ENCODE results near the gene SCAMP1.

The SCAMP1 gene

DNA sequence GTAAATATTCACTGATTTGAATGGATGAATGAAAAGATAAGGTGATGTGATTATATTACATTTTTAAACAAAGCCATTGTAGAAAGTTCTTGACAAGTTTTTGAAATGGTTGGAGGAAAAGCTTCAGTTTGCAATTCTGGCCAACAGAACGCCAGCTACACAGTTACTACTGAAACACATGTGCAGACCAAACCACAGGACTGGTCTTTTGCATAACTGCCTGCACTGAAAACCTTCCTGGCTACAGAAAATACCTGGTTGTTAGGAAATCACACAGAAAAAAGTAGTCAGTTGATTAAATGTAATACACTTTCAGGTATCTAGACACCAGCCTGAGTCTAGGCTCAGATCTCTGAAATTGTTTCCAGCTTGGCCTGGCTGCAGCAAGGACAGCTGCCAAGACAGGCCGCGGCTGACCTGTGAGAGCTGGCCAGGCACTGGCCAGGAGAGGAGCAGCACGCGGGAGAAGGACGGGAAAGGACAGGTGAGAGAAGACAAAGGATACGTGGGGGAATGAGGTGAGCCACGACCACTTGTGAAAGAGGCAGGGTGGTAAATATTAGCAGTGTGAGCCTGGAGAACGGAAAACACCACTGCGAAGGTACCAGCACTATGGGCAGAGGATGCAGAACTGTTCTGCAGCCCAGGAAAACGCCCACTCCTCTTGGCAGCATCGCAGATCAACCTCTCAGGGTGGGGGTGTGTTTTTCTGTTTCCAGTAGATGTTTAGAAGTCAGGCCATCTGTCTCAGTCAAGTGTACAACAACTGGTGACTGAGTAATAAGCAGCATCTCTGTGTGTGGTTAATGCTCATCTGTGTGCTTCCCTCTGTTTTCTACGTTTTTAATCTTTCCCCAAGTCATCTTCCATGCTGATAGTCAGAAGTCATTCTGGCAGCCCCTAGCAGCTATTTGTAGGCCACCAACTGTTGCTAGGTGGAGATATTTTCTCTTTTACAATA, 137.4 kb downstream of the SCAMP1 start:
- no peak for DNase-seq

DNA sequence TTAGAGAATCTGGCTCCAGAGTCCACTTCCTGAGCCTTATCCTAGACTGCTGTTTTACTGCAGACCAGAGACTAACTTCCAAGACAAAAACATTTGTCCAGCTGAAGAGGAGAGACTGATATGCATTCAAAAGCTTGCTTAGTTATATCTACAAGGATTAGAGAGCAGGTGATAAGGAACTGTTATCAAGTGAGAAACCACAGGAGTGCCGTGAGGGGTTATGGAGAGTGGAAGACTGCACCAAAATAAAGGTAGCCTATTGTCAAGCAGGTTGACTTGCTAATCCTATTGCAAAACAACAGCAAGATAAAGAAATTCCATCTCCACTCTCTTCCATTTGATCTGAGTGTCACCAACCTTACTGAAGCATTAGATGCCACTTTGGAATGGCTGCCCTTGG, 139.1 kb downstream of the SCAMP1 start:
- no peak for DNase-seq

DNA sequence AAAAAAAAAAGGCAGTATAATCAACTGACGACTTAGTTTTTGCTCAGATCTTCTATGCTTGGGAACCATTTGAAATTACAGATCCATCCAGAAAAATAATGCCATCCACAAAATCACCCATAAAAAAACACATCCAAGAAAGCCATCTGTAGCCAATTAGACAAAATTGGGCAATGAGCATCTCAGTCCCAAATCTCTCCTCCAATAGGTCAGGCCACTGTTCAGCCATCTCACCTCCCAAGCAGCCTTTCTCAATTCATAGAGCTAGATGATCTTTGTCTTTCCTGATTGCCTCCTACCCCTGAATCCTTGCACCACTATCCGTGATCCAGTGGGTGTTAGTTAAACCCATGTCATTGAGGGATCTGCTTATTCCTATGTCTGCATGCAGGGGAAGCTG, 139.6 kb downstream of the SCAMP1 start:
- no peak for DNase-seq

DNA sequence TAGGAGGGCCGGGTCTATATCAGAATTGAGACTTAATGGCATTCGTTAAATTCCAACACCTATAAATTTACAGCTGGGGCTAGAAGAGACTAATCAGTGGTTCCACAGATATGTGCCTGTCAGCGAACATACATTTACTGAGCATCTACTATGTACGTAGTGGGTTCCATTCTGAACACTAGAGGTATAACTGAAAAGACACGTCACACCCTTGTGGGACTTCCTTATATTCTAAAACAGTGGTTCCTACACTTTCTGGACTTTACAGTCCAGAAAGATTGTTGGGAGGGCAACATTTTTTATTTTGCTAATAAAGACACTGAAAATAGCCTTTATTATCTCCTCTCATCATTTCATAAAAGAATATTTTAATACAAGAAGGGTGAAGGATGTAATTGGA, 140.5 kb downstream of the SCAMP1 start:
- DNase-seq = no peak

DNA sequence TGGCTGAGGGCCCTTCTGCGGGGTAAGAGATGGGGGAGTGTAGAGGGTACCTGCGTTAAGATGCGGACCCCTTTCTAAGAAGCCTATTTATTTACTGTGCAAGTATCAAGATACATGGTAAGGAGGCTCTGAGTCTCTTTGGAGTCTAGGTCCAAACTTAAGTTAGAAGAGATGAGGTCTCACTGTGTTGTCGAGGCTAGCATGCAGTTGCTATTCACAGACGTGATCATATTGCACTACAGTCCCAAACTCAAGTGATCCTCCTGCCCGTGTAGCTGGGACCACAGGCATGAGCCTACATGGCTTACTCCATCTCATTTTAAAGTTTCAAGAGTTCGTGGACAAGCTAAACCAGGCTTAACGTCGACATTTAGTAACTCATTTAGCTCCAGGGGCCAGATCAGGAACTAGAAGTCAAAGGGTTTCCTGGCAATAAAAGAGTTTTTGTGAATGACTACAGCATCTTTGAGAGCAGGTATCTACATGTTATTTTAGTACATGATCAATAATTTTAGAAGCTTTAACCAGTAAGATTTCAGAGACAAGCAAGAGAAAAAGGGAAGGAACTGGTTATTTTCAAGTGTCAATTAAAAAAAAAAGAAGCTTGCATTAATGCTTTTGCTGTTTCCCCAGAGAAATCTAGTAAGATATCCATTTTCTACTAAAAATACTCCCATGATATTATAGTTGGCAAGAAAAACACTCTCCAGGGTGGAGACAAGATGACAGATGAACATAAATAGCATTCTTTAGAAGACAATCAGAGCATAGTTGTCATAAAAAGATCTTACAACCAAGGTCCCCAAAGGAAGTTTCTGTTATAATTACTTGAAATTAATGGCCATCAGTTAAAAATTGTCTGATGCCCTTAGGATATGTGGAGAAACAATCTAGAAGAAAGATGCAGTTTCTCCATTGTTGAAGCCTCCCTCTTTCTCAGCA, 141.3 kb downstream of the SCAMP1 start:
- DNase-seq = no peak

DNA sequence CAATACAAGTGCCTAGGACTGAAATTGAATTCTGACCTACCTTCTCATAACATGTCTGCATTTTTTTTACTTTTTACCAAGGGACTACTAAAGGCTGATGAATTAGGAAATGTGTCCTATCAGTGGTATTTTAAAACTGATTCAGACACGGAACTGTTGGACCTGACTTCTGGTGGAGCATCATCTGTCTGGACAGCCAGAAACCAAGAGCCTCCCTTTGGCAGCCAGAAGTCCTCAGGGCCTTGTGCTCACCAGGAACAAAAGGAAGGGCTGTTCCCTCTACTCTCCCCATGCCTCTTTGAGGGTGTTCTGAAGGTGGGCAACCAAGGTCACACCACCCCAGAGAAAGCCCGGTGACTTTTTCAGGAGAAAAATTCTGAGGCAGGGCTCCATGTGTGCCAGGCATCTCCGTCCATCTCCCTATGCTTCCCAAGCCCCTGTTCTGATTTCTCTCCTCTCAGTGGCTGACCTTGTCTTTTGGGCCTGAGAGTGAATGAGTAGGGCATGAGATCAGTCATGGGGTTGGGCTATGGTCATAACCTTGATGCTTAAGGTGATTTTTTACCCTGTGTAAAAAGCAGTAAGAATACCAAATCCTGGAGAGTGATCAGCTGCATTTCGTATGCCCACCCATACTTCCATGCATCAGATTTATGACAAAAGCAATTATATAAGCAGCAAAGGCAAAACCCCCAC, 143.7 kb downstream of the SCAMP1 start:
- DNase-seq = no peak

DNA sequence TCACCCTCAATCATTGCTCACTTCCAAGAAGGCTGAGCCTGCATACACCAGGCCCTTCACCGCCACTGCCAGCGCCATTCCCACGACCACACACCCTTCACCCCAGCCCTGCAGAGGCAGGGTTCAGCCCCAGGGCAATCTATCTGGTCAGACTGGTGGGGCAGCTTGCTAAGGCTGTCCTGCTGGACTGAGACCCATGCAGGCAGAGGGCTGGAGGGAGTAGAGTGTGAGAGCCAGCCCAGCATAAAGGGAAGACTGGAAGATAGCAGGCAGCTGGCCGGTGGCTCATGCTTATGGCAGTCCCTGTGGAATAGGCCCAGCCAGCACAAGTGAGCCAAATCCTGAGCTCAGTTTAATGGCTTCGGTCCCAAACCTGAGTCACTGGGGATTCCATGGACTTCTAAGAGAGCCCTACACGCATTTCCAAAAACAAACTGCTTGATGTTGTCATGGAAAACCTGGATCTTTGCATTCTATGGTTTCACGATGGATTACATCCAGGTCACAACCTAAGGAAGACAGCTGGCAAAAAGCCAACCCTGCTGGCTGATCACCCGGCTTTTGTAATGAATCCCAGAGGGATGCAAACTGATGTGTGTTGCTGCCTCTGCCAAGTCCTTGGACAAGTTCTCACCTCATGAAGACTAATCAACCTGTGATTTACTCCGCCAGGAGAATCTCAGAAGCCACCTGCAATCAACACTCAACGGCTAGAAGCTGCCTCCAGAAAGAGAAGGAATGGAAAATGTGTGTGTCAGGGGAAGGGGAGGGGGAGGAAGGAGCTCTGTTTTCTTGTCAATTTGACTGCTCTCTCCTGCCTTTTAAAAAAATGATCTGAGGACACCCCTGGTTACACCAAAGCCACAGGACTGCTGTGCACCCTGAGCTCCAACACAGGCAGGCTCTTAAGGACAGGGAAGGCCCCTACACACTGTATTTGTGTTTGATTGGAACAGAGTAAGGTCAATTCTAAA, 144.6 kb downstream of the SCAMP1 start:
- DNase-seq = peak; percentile 49

DNA sequence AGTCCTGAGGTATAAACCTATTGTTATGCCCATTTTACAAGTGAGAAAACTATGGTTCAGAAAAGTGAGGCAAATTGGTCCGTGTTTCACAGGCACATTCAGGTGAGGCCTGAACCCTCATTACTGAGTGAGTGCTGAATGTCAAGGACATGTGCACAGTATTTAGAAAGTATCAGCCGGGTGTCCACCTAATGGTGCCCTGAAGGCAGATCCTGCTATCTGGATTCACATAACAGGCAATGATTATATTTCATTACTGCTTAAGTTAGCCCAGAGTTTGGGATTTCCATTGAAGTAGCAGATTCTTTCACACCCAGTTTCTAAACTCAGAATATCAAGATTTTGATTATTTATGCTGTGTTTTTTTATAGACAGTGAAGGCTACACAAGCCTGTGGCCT, 145.4 kb downstream of the SCAMP1 start:
- DNase-seq = no peak

DNA sequence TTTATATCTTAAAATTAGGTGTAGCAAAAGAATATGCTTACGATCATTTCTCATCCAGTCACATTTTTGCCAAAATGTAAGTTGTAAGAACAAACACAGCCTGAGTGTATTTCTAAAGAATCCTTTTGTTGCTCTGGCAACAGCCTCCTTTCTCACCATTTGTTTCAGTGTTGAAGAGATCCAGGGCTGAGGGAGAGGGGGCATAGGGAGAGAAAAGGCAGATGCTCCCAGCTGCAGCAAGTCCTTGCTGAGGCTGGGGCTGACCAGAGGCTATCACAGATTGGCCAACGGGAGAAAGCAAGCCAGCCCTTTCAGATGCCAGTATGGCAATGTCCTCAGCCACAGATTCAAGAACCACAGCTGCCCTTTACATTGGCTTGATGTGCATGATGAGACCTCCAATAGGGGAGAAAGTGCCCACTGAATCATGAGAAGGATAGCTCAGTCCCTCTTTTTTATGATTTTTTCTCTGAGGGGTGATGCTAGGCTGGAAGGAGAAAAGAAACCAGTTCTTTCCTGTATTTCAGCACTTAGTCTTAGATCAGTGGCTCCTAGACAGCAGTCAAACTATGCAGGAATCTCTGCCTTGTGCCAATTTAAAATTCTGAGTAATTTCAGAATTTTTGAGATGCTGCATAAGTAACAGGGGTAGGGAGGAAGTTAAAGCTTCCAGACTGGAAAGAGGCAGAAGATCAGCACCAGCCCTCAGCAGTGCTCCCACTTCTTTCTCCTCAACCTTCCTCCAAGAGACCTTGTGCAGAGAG, 146.0 kb downstream of the SCAMP1 start:
- no peak for DNase-seq

DNA sequence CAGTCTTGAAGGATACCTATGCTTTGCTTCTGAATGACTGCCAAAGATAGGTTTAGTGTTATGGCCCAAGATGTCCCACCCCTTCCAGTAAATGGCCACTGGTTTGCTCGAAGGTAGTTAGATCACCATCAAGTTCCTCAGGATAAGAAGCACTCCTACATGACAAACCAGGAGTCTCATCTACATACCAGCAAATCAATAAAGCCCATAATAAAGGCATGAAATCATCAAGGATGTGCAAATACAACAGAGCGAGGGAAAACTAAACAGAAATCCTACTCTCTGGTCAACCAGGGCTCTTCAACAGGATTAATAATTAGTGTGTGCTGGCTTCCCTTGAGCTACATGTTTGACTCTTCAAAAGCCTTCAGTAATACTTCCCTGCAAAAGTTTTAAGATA, 147.1 kb downstream of the SCAMP1 start:
- DNase-seq = no peak

DNA sequence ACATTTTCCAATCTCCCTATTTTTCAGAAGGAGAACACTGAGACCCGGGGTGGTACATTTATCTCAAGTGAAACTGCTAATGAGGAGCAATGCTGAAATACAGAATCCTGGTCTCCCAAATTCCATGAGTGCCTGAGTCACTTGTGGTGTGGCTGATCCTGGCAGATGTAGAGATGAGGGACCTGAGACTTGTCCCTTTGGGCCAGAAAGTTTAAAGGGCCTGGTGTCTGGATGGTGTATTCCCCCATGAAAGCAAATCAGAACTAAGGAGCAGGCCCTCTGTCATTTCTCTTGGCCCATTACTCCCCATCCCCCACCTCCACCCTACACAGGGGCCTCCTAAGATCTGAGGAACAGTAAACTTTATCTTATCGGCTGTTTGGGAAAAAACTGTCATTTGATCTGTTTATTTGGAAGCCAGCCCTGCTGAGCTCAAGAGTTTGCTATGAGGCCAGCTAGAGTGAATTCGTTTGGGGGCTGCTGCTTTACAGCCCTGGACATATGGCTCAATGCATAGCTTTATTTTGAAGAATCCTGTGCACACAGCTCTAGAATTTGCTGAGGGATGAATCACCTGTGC, 147.9 kb downstream of the SCAMP1 start:
- DNase-seq = no peak

DNA sequence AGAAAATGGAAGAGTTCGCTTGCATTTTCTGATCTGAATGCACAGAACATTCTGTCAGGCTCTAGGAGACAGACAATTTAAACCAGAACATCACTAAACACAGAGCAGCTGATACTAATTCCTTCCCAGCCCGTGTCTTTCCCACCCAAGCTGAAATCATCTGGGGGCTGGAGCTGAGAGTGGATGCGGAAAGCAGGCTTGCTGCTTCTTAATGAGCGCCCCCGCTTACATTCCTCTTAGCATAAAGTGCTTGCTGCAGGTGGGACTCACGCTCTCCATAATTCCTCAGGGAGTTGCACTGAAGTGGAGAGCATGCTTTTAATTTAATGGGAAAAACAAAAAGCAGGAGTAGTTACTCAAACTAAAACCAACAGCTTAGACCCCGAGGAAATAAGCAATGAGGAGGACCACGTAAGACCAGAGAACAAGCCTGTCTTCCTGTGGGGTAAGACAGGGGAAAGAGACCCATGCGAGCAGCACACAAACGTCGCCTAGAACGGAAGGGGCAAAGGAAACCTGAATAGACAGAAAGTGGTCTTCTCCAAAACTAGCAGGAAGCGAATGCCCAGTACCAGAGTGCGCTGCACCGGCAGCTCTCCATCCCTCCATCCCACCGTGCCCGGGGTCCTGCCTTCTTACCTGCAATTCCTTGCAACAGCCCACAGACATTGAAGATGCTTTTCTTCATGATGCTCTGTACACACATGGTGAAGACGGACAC, 148.9 kb downstream of the SCAMP1 start:
- no peak for DNase-seq

DNA sequence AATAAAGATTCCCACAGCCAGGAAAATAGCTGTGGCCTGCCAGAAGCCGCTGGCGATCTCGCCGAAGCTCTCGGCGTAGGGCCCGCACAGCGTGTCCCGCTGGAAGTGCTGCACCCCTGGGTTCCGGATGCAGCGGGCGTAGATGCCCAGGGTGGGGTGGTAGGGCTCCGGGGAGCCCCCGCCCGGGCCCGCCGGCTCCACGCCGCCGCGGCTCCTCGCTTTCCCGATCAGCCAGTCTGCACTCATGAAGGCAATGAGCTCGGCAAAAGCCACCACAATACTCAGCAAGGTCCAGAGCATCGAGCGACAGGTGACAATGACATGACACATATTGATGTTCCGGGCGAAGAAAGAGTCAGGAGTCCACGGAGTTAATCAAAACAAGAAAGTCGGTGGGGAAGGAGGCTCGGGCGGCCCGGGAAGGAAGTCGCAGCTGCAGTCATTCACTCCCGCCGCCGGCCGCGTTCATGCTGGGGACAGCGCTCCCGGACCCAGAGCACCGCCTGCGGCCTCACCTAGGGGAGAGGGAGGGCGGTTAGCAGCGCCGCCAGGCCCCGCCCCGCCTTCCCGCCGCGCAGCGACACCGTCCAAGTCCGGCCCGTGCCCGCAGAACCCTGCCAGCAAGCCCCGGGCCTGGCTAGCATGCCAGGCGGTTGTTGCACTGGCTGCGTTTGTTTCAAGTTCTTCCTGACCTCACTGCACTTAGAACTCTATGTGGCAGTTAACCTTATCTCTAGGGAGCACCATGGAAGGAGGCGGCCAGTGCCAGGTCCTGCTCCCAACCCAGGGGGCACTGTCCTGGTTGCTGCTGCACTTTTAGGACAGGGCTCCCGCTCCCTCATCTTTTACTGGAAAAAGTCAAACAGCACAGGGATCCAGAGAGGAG, 149.7 kb downstream of the SCAMP1 start:
- DNase-seq = no peak

DNA sequence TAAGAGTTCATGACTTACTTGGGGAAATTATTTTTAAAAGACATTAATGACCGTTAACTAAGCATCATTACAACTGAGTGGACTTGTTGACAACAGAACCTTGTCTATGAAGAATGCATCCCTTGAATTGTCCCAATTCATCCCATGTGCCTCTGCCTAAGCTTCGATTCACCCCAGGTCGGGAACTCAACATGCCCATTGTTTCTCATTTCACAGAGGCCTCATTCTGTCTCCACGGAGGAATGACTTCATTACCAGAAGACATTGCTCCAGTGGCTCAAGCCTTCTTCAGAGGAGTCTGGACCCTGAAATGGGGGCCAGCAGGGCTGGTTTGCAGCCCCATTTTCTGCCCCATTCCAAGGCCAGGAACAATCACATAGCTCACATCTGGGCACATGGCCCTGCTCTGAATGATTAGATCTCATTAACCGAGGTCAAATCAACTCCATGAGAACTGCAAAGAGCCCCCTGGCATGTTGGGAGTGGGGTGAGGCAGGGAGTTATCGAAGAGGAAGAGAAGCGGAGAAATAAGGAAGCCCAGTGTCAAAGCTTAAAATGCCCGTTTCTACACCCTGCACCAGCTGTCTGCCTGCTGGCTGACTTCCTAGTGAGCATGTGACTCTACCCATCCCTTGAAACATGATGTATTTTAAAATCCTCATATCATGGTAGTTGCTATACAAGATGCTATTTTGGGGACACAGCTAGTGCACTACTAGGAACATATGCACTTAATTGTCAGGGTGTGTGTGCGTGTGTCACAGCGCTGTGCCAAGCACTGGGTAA, 150.9 kb downstream of the SCAMP1 start:
- no peak for DNase-seq

DNA sequence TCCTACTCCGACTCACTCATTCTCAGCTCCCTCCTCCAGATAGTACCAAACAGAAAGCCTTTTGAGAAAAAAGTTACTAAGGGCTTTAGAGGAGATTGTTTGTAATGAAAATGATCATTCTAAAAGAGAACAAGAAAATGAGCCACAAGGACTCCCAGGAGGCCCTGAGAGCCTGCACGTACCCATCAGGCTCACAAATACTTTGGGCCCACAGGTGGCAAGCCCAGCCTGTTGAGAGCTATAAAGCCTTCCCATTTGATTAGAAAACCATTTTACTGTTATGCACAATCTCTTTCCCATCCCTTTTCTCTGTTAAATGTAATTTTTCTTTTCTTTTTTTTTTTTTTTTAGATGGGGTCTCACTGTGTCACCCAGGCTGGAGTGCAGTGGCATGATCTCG, 152.0 kb downstream of the SCAMP1 start:
- no peak for DNase-seq

DNA sequence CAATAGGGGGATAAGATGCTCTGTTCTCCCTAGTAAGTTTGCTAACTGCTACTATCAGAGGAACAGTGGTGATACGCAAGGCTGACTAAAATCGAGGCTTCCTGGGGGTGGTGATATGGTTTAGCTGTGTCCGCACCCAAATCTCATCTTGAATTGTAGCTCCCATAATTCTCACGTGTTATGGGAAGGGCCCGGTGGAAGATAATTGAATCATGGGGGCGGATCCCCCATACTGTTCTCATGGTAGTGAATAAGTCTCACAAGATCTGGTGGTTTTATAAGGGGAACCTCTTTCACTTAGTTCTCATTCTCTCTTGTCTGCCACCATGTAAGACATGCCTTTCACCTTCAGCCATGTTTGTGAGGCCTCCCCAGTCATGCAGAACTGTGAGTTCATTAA, 153.0 kb downstream of the SCAMP1 start:
- no peak for DNase-seq

DNA sequence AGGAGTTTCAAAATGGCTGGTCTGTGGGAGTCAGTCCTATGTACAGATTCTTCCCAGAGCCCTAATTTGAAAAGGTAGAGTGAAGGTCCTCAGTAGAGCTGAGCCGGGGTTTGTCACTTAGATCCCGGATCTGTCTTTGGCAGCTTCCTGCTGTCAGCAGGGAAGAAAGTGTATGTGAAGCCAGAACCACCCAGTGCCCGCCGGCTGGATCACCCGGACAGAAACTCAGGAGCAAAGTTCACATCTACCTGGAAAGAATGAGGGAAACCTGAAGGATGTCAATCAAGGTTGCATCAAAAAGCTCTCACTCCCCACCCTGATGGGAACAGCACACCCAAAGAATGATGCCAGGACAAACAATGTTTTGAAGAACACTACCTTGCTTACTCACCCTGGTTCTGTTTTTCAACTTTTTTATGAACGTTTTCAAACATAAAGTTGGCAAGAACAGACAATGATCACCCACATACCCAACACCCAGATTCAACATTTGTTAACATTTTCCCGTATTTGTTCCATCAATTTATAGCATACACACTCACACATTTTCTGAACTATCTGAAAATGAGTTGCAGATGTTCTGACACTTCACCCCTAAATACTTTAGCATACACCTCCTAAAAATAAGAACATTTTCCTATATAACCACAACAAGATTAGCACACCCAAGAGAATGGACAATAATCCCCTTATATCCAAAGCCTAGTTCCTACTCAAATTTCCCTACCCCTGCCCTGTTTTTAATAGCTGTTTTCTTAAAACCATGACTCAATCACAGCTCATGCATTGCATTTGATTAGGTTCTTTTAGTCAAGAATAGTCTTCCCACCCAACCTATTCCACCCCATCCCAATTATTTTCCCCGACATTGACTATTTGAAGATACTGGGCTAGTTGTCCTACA, 154.3 kb downstream of the SCAMP1 start:
- DNase-seq = no peak
